ENCODE results near the gene RBM47. TPM values are rescaled to one million over a fixed set of nuclear protein-coding genes. Genes with fewer than 3 reads are reported as not detected.

Gene RBM47
- polyA plus RNA-seq, 1 experiment: 0.62 TPM

DNA sequence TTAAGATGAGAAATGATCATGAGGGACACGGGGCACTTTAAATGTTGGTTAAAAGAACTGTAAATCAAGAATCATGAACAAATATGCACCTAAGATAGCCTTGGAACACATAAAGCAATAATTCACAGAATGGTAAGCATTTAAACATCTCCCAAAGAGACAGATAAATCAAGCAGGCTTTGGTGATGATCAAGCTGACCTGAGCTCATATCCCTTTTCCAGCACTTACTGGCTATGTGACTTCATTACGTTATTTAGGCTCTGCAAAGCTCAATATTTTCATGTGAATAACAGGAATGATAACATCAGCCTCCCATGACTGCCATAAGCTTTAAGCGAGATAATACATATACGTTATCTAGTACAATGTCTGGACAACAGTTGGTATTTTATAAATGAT, 239.7 kb downstream of the RBM47 start:
- ChIA-PET CTCF (interaction anchor here (1.1 kb wide), 1 partner anchor 65 kb away, joined by 4 read pairs; no protein-coding TSS in a partner anchor), POLR2A (no interaction called here)

GRCh38 chr4:40388239-40388638, 241.4 kb downstream of the RBM47 start:
- POLR2A ChIA-PET: no interaction called here
- CTCF ChIA-PET: interaction anchor here (0.6 kb wide), 1 partner anchor 60 kb away, joined by 3 read pairs; no protein-coding TSS in a partner anchor
- DNase-seq (ENCODE audit: low read depth, low spot score): no peak
- no peak for TF ChIP-seq CTCF (IDR thresholded peaks at IDR 0.05; ENCODE audit: low read depth, low read length)
- Histone ChIP-seq H3K27ac (ENCODE audit: low read depth, low read length) (no peak overlapping the region), H3K9me3 (ENCODE audit: control insufficient read depth, insufficient read depth, low read length) (no peaks in the 10 kb centered on the region), H3K27me3 (ENCODE audit: control insufficient read depth, insufficient read depth, low read length) (no peaks in the 10 kb centered on the region), H3K4me3 (ENCODE audit: low read depth, low read length) (no peak overlapping the region)

More for the DNA sequence above, 239.7 kb downstream of the RBM47 start:
- no peak overlapping the region for H3K27ac ChIP-seq (ENCODE audit: low read depth, low read length)
- TF ChIP-seq CTCF (IDR thresholded peaks at IDR 0.05; ENCODE audit: low read depth, low read length): no peak
- H3K27me3 ChIP-seq (ENCODE audit: control insufficient read depth, insufficient read depth, low read length): peaks cover 3% of the 10 kb centered on the region
- no peak for DNase-seq (ENCODE audit: low read depth, low spot score)
- H3K4me3 ChIP-seq (ENCODE audit: low read depth, low read length): no peak overlapping the region
- H3K9me3 ChIP-seq (ENCODE audit: control insufficient read depth, insufficient read depth, low read length): no peaks in the 10 kb centered on the region

- no peak overlapping the region for H3K27ac ChIP-seq (ENCODE audit: low read depth, low read length)
- no peaks in the 10 kb centered on the region for H3K9me3 ChIP-seq (ENCODE audit: control insufficient read depth, insufficient read depth, low read length)
- H3K27me3 ChIP-seq (ENCODE audit: control insufficient read depth, insufficient read depth, low read length): no peaks in the 10 kb centered on the region
- CTCF ChIA-PET: no interaction called here
- TF ChIP-seq CTCF (IDR thresholded peaks at IDR 0.05; ENCODE audit: low read depth, low read length): no peak
- POLR2A ChIA-PET: no interaction called here
- H3K4me3 ChIP-seq (ENCODE audit: low read depth, low read length): no peak overlapping the region
- DNase-seq (ENCODE audit: low read depth, low spot score): no peak
Measured at GRCh38 chr4:40380647-40381046, 249.0 kb downstream of the RBM47 start.

GRCh38 chr4:40379248-40379647, 250.4 kb downstream of the RBM47 start:
- TF ChIP-seq CTCF (IDR thresholded peaks at IDR 0.05; ENCODE audit: low read depth, low read length): no peak
- Histone ChIP-seq H3K9me3 (ENCODE audit: control insufficient read depth, insufficient read depth, low read length) (no peaks in the 10 kb centered on the region), H3K27ac (ENCODE audit: low read depth, low read length) (no peak overlapping the region), H3K4me3 (ENCODE audit: low read depth, low read length) (no peak overlapping the region), H3K27me3 (ENCODE audit: control insufficient read depth, insufficient read depth, low read length) (no peaks in the 10 kb centered on the region)
- DNase-seq (ENCODE audit: low read depth, low spot score): no peak
- ChIA-PET POLR2A (no interaction called here), CTCF (no interaction called here)

GRCh38 chr4:40378619-40379018, 251.0 kb downstream of the RBM47 start:
- no peak for TF ChIP-seq CTCF (IDR thresholded peaks at IDR 0.05; ENCODE audit: low read depth, low read length)
- no peaks in the 10 kb centered on the region for H3K9me3 ChIP-seq (ENCODE audit: control insufficient read depth, insufficient read depth, low read length)
- H3K27ac ChIP-seq (ENCODE audit: low read depth, low read length): no peak overlapping the region
- no peak overlapping the region for H3K4me3 ChIP-seq (ENCODE audit: low read depth, low read length)
- no peaks in the 10 kb centered on the region for H3K27me3 ChIP-seq (ENCODE audit: control insufficient read depth, insufficient read depth, low read length)
- POLR2A ChIA-PET: no interaction called here
- no peak for DNase-seq (ENCODE audit: low read depth, low spot score)
- CTCF ChIA-PET: no interaction called here
